Measurements from ENCODE around the gene DNLZ. TPM values are rescaled to one million over a fixed set of nuclear protein-coding genes. Genes with fewer than 3 reads are reported as not detected.

The DNLZ gene
- total RNA-seq, 1 donor from 2014 or later, result 19.9 TPM

- H3K4me1 Mint-ChIP-seq (ENCODE audit: low read depth), result peaks cover 8% of the 10 kb centered on the region
- DNase-seq (ENCODE audit: low spot score), result no peak
- no peaks in the 10 kb centered on the region for H3K27me3 Mint-ChIP-seq (ENCODE audit: low read depth)
- H3K36me3 Mint-ChIP-seq (ENCODE audit: low read depth), result no peaks in the 10 kb centered on the region
- H3K27ac Mint-ChIP-seq (ENCODE audit: unreplicated experiment), result no peak overlapping the region
- no peaks in the 10 kb centered on the region for H3K9me3 Mint-ChIP-seq (ENCODE audit: low read depth)
- no peak overlapping the region for H3K4me3 Mint-ChIP-seq (ENCODE audit: unreplicated experiment)
- no peak for TF ChIP-seq CTCF (IDR thresholded peaks at IDR 0.05)
Observed at GRCh38 chr9:136361047-136361753, 2.3 kb downstream of the DNLZ start.

- no peak overlapping the region for H3K27ac Mint-ChIP-seq (ENCODE audit: unreplicated experiment)
- peaks cover 8% of the 10 kb centered on the region for H3K4me1 Mint-ChIP-seq (ENCODE audit: low read depth)
- H3K27me3 Mint-ChIP-seq (ENCODE audit: low read depth), result no peaks in the 10 kb centered on the region
- no peak for TF ChIP-seq CTCF (IDR thresholded peaks at IDR 0.05)
- no peak overlapping the region for H3K4me3 Mint-ChIP-seq (ENCODE audit: unreplicated experiment)
- H3K36me3 Mint-ChIP-seq (ENCODE audit: low read depth), result no peaks in the 10 kb centered on the region
- no peak for DNase-seq (ENCODE audit: low spot score)
- H3K9me3 Mint-ChIP-seq (ENCODE audit: low read depth), result no peaks in the 10 kb centered on the region
Observed at GRCh38 chr9:136359774-136360718, 3.5 kb downstream of the DNLZ start.

GRCh38 chr9:136358888-136359287 is 4.7 kb downstream of the DNLZ start:
- no peak for TF ChIP-seq CTCF (IDR thresholded peaks at IDR 0.05)
- Mint-ChIP-seq H3K27me3 (ENCODE audit: low read depth) (no peaks in the 10 kb centered on the region), H3K9me3 (ENCODE audit: low read depth) (no peaks in the 10 kb centered on the region), H3K4me3 (ENCODE audit: unreplicated experiment) (no peak overlapping the region), H3K4me1 (ENCODE audit: low read depth) (peaks cover 17% of the 10 kb centered on the region), H3K36me3 (ENCODE audit: low read depth) (no peaks in the 10 kb centered on the region), H3K27ac (ENCODE audit: unreplicated experiment) (no peak overlapping the region)
- no peak for DNase-seq (ENCODE audit: low spot score)

GRCh38 chr9:136358016-136358415 is 5.5 kb downstream of the DNLZ start:
- Mint-ChIP-seq H3K27ac (ENCODE audit: unreplicated experiment) (no peak overlapping the region), H3K36me3 (ENCODE audit: low read depth) (no peaks in the 10 kb centered on the region), H3K9me3 (ENCODE audit: low read depth) (no peaks in the 10 kb centered on the region), H3K4me1 (ENCODE audit: low read depth) (peaks cover 16% of the 10 kb centered on the region), H3K27me3 (ENCODE audit: low read depth) (no peaks in the 10 kb centered on the region), H3K4me3 (ENCODE audit: unreplicated experiment) (no peak overlapping the region)
- no peak for TF ChIP-seq CTCF (IDR thresholded peaks at IDR 0.05)
- no peak for DNase-seq (ENCODE audit: low spot score)

- peaks cover 11% of the 10 kb centered on the region for H3K4me1 Mint-ChIP-seq (ENCODE audit: low read depth)
- no peaks in the 10 kb centered on the region for H3K36me3 Mint-ChIP-seq (ENCODE audit: low read depth)
- no peak for DNase-seq (ENCODE audit: low spot score)
- H3K4me3 Mint-ChIP-seq (ENCODE audit: unreplicated experiment), result no peak overlapping the region
- no peaks in the 10 kb centered on the region for H3K9me3 Mint-ChIP-seq (ENCODE audit: low read depth)
- no peak overlapping the region for H3K27ac Mint-ChIP-seq (ENCODE audit: unreplicated experiment)
- H3K27me3 Mint-ChIP-seq (ENCODE audit: low read depth), result no peaks in the 10 kb centered on the region
- no peak for TF ChIP-seq CTCF (IDR thresholded peaks at IDR 0.05)
Observed at GRCh38 chr9:136357202-136357725, 6.3 kb downstream of the DNLZ start.
